DND-41 (cell line): ENCODE results near the gene ADCY4.

Source experiments
- ATAC-seq: fragments of 200-7000 bp; cut with Tn5 transposase; 3 replicates; pipeline ENCODE4 v1.9.1; 2021; ENCODE audit warnings: low read depth; ENCODE audit not compliant: insufficient read depth
- DNase-seq: peaks from one replicate; pipeline ENCODE4 v3.0.0-alpha.2; 2020
- H2AFZ ChIP-seq: 2 replicates; pipeline ENCODE4 v1.6.0; 2012; ENCODE audit warnings: low read depth, low read length
- H3K27ac ChIP-seq: 2 replicates; pipeline ENCODE4 v1.5.1; 2012; ENCODE audit warnings: low read length, inconsistent platforms
- H3K27me3 ChIP-seq: fragments of 200-600 bp; sonication (generic); 2 replicates; pipeline ENCODE4 v1.6.0; 2012; ENCODE audit warnings: low read length, mild to moderate bottlenecking, inconsistent platforms; ENCODE audit not compliant: insufficient read depth, poor library complexity
- H3K36me3 ChIP-seq: 2 replicates; pipeline ENCODE4 v1.5.1; 2012; ENCODE audit warnings: low read length, inconsistent platforms; ENCODE audit not compliant: insufficient read depth
- H3K4me1 ChIP-seq: 2 replicates; pipeline ENCODE4 v1.5.1; 2012; ENCODE audit warnings: mild to moderate bottlenecking, low read length; ENCODE audit not compliant: insufficient read depth
- H3K4me2 ChIP-seq: 2 replicates; pipeline ENCODE4 v1.6.0; 2012; ENCODE audit warnings: mild to moderate bottlenecking, moderate library complexity, low read length, inconsistent platforms; ENCODE audit not compliant: insufficient read depth
- H3K4me3 ChIP-seq, 2 experiments: fragments of 200-600 bp in 1 of 2; shearing (Covaris generic) in 1 of 2; 2 replicates each; pipeline ENCODE4 v1.5.1; 2012 to 2016; ENCODE audit warnings: inconsistent platforms in 2 of 2, low read length in 2 of 2, mild to moderate bottlenecking in 2 of 2, low read depth in 1 of 2, moderate library complexity in 1 of 2
- H3K79me2 ChIP-seq: 2 replicates; pipeline ENCODE4 v1.6.0; 2012; ENCODE audit warnings: low read length, inconsistent platforms; ENCODE audit not compliant: insufficient read depth
- H3K9ac ChIP-seq: 2 replicates; pipeline ENCODE4 v1.6.0; 2012; ENCODE audit warnings: low read depth, mild to moderate bottlenecking, inconsistent platforms, low read length, moderate library complexity
- H3K9me3 ChIP-seq: 2 replicates; pipeline ENCODE4 v1.5.1; 2012; ENCODE audit warnings: low read length, moderate library complexity, mild to moderate bottlenecking, inconsistent platforms; ENCODE audit not compliant: insufficient read depth, severe bottlenecking
- H4K20me1 ChIP-seq: 2 replicates; pipeline ENCODE4 v1.6.0; 2012; ENCODE audit warnings: low read length; ENCODE audit not compliant: insufficient read depth
- CTCF ChIP-seq: IDR thresholded peaks from 2 replicates; pipeline ENCODE4 v1.5.1; 2012; ENCODE audit warnings: borderline replicate concordance, low read length, moderate library complexity, mild to moderate bottlenecking; ENCODE audit not compliant: poor library complexity, severe bottlenecking; ENCODE audit errors: extremely low read depth
- EZH2 ChIP-seq: IDR thresholded peaks from 3 replicates; pipeline ENCODE4 v1.6.1; 2012; ENCODE audit warnings: borderline replicate concordance, low read depth, mild to moderate bottlenecking, moderate library complexity, low read length, inconsistent platforms; ENCODE audit not compliant: severe bottlenecking

Gene ADCY4

GRCh38 chr14:24381363-24382063 is 46.6 kb upstream of the ADCY4 start:
- Histone ChIP-seq H3K4me1 (no peaks in the 10 kb centered on the region), H3K4me3 (no peak overlapping the region), H3K79me2 (no peaks in the 10 kb centered on the region), H3K36me3 (no peaks in the 10 kb centered on the region), H4K20me1 (no peaks in the 10 kb centered on the region), H3K4me2 (no peak overlapping the region), H3K9ac (no peak overlapping the region), H3K27ac (no peak overlapping the region), H3K27me3 (peaks cover 13% of the 10 kb centered on the region), H3K9me3 (no peaks in the 10 kb centered on the region), H2AFZ (no peak overlapping the region)
- DNase-seq (no peak), ATAC-seq (no peak)
- TF ChIP-seq CTCF = no peak
- no peak for TF ChIP-seq EZH2

GRCh38 chr14:24379907-24380730 is 45.2 kb upstream of the ADCY4 start:
- Histone ChIP-seq H3K79me2 (no peaks in the 10 kb centered on the region), H3K27ac (no peak overlapping the region), H3K27me3 (peaks cover 15% of the 10 kb centered on the region), H2AFZ (no peak overlapping the region), H3K9me3 (no peaks in the 10 kb centered on the region), H3K4me3 (no peak overlapping the region), H3K36me3 (no peaks in the 10 kb centered on the region), H4K20me1 (no peaks in the 10 kb centered on the region), H3K4me1 (no peaks in the 10 kb centered on the region), H3K9ac (no peak overlapping the region), H3K4me2 (no peak overlapping the region)
- no peak for DNase-seq
- TF ChIP-seq CTCF (no peak), EZH2 (no peak)
- no peak for ATAC-seq

- H3K79me2 ChIP-seq = no peaks in the 10 kb centered on the region
- H3K4me1 ChIP-seq = no peaks in the 10 kb centered on the region
- no peak overlapping the region for H3K4me2 ChIP-seq
- H3K4me3 ChIP-seq = no peak overlapping the region
- DNase-seq (no peak), ATAC-seq (no peak)
- H3K36me3 ChIP-seq = no peaks in the 10 kb centered on the region
- no peak overlapping the region for H2AFZ ChIP-seq
- peaks cover 19% of the 10 kb centered on the region for H3K27me3 ChIP-seq
- H3K27ac ChIP-seq = no peak overlapping the region
- H4K20me1 ChIP-seq = no peaks in the 10 kb centered on the region
- H3K9ac ChIP-seq = no peak overlapping the region
- no peaks in the 10 kb centered on the region for H3K9me3 ChIP-seq
- no peak for TF ChIP-seq CTCF
- no peak for TF ChIP-seq EZH2
Observed at GRCh38 chr14:24378981-24379906, 44.4 kb upstream of the ADCY4 start.
